HG02884 (cell line): ENCODE results near the gene NDUFC2.
"Not testable (repeated sequence)": the region's sequence is repeated elsewhere in the genome, so short reads cannot be mapped to it uniquely, and the experiment has no call there.

Experiments
- ATAC-seq: cut with Tn5 transposase; IDR thresholded peaks from one replicate; pipeline ENCODE4 v1.9.1; 2021; ENCODE audit warnings: mild to moderate bottlenecking, moderate library complexity; ENCODE audit not compliant: unreplicated experiment

NDUFC2 gene

GRCh38 chr11:78079232-78080083, at the start of gene NDUFC2:
Gene NDUFC2 (minus strand): TSS chr11:78079862. CDS start chr11:78079744, 118 bp downstream.
- peak; percentile 71 for ATAC-seq

- ATAC-seq = no peak
Observed at GRCh38 chr11:78127403-78127802, 47.7 kb upstream of the NDUFC2 start.

- ATAC-seq = peak; percentile 59
Observed at GRCh38 chr11:78112582-78113275, 33.1 kb upstream of the NDUFC2 start.

GRCh38 chr11:78111298-78111697, 31.6 kb upstream of the NDUFC2 start:
- no peak for ATAC-seq

DNA sequence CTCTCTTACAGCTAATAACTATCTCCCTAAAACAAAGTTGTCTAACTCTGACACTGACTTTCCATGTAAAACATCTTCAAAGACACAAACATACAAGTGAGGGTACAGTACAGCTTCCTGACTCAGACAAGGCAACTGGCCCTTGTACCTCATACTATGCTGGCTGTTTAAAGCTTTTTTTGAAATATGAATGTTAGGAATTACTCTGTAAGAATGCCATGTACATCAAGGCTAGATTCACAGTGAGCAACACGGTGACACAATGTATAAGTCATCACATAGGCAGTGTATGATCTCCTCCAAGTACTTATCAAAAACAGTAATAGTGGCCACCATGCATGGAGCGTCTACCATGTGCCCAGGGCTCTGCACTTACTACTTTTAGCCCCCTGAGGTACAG, 31.2 kb upstream of the NDUFC2 start:
- no peak for ATAC-seq

DNA sequence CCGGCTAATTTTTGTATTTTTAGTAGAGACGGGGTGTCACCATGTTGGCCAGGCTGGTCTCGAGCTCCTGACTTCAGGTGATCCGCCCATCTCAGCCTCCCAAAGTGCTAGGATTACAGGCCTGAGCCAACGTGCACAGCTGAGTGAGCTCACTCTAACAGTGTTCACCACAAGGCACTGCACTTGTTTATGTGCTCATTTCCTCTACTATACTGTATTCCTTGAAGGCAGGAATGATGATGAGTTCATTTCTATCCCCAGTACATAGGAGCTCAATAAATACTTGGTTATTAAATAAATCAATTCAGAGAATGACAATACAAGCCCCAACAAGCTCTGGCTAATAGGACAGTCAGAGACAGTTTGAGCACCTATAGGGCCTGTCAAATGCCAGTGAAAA, 30.7 kb upstream of the NDUFC2 start:
- no peak for ATAC-seq

- no peak for ATAC-seq
Observed at GRCh38 chr11:78109081-78110015, 29.7 kb upstream of the NDUFC2 start.

DNA sequence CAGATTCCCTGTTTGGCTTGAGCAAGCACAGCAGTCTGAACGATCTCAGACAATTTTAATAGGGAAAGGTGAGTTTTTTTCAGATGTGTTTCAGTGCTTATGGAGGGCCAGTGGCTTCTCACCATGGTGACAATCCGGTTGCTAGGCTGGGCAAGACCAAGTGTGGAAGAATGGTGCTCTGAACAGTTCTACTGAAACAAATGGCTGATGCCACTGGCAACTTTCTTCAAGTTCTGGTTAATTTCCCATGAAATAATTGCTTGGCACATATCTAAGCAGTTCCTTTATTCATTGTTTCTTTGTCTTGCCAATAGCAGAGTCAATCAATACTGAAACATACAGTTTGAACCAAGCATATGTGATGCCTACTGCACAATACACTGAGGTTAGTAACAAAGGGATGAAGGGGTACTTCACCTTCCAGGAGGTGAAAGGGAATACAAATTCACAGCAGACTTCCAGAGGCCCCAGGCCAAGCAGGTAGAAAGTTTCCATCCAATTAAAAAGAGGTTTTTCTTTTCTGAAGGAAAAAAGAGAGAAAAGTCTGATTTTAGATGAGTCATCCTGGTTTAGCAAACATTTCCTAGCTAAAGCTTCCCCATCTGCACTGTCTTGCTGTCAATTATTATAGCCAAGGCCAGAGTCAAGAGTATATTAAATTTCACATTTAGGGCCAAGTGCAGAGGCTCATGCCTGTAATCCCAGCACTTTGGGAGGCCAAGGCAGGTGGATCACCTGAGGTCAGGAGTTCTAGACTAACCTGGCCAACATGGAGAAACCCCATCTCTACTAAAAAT, 21.2 kb upstream of the NDUFC2 start:
- no peak for ATAC-seq

GRCh38 chr11:78100261-78100660, 20.6 kb upstream of the NDUFC2 start:
- ATAC-seq = no peak

DNA sequence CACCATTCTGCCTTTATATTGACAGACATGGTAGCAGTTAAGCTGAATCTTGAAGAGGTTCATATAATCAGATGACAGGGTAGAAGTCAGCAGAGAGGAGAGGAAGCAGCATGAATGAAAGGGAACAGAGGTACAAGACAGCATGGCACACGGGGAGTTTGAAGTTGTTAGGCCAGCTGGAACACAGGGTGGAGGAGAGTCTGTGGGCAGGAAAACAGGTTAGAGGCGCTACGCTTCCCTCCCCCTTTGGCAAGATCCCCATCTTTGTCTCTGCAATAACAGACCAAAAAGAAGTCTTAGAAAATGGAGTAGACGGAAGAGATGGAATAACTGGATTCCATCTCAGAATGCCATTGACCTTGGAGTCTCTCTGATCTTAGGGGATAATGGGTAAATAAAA, 20.0 kb upstream of the NDUFC2 start:
- no peak for ATAC-seq

- no peak for ATAC-seq
Observed at GRCh38 chr11:78097666-78098385, 18.2 kb upstream of the NDUFC2 start.

- ATAC-seq = no peak
Observed at GRCh38 chr11:78094250-78094649, 14.6 kb upstream of the NDUFC2 start.

DNA sequence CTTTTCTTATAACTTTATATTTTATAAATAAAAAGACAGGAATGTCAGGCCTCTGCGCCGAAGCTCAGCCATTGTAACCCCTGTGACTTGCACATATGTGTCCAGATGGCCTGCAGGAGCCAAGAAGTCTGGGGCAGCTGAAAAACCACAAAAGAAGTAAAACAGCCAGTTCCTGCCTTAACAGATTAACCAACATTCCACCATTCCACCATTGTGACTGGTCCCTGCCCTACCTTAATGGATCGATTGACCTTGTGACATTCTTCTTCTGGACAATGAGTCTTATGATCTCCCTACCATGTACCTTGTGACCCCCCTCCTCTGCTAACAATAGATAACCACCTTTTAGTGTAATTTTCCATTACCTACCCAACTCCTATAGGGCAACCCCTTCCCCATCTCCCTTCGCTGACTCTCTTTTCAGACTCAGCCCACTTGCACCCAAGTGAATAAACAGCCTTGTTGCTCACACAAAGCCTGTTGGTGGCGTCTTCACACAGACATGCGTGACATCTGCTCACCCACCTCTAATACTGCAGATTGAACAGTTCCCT, 6.9 kb upstream of the NDUFC2 start:
- not testable (repeated sequence) for ATAC-seq

GRCh38 chr11:78085972-78086371, 6.3 kb upstream of the NDUFC2 start:
- ATAC-seq = no peak

DNA sequence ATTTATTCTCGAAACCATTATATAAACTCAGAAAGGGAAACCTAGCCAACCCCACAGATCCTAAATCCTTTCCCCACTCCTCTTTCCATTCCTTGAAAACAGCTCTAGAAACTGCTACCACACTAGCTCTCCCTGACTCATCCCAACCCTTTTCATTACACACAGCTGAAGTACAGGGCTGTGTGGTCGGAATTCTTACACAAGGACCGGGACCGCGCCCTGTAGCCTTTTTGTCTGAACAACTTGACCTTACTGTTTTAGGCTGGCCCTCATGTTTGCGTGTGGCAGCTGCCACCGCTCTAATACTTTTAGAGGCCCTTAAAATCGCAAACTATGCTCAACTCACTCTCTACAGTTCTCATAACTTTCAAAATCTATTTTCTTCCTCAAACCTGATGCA, 4.8 kb upstream of the NDUFC2 start:
- not testable (repeated sequence) for ATAC-seq

GRCh38 chr11:78083021-78083420, 3.4 kb upstream of the NDUFC2 start:
- ATAC-seq = no peak

GRCh38 chr11:78082146-78082545, 2.5 kb upstream of the NDUFC2 start:
- no peak for ATAC-seq

DNA sequence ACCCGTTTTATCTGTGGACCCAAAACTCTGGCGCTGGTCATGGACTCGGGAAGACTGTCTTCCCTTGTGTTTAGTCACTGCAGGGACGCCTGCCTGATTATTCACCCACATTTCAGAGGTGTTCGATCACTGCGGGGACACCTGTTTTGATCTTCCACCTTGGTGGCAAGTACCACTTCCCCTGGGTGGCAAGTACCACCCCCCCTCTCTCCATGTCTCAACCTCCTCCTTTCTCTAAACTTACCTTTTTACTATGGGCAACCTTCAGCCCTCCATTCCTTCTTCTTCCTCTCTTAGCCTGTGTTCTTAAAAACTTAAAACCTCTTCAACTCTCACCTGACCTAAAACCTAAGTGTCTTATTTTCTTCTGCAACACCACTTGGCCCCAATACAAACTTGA, 1.9 kb upstream of the NDUFC2 start:
- ATAC-seq = no peak

GRCh38 chr11:78080818-78081495, 1.3 kb upstream of the NDUFC2 start:
- no peak for ATAC-seq
